H9 (cell line): ENCODE results near the gene ESPNL. TPM values are rescaled to one million over a fixed set of nuclear protein-coding genes. Genes with fewer than 3 reads are reported as not detected.

Source experiments
- DNase-seq: peaks from one replicate; pipeline ENCODE4 v3.0.0-alpha.2; 2017
- H2AFZ ChIP-seq: one replicate; pipeline ENCODE4 v1.6.1; 2013; ENCODE audit warnings: mild to moderate bottlenecking, low read length, control low read depth, moderate library complexity
- H2AK5ac ChIP-seq: 2 replicates; pipeline ENCODE4 v1.6.1; 2013; ENCODE audit warnings: low read length, control low read depth, mixed read lengths; ENCODE audit not compliant: insufficient read length
- H2BK120ac ChIP-seq: one replicate; pipeline ENCODE4 v1.6.1; 2013; ENCODE audit warnings: low read depth, mild to moderate bottlenecking, low read length, control low read depth, inconsistent platforms; ENCODE audit not compliant: poor library complexity, severe bottlenecking
- H2BK12ac ChIP-seq: 2 replicates; pipeline ENCODE4 v1.6.1; 2013; ENCODE audit warnings: low read length, control low read depth, mixed read lengths, low read depth; ENCODE audit not compliant: insufficient read length
- H2BK15ac ChIP-seq: 2 replicates; pipeline ENCODE4 v1.6.1; 2013; ENCODE audit warnings: low read depth, low read length, control low read depth
- H2BK20ac ChIP-seq: one replicate; pipeline ENCODE4 v1.6.1; 2013; ENCODE audit warnings: low read depth, mild to moderate bottlenecking, low read length, control low read depth, inconsistent platforms; ENCODE audit not compliant: poor library complexity, severe bottlenecking
- H2BK5ac ChIP-seq: 2 replicates; pipeline ENCODE4 v1.6.1; 2013; ENCODE audit warnings: low read length, control low read depth, mixed read lengths; ENCODE audit not compliant: insufficient read length
- H3K14ac ChIP-seq: 2 replicates; pipeline ENCODE4 v1.6.1; 2013; ENCODE audit warnings: low read length, control low read depth; ENCODE audit not compliant: insufficient read depth
- H3K18ac ChIP-seq: 2 replicates; pipeline ENCODE4 v1.6.1; 2013; ENCODE audit warnings: low read depth, mild to moderate bottlenecking, mixed read lengths, low read length, control low read depth; ENCODE audit not compliant: insufficient read length
- H3K23ac ChIP-seq: 2 replicates; pipeline ENCODE4 v1.6.1; 2013; ENCODE audit warnings: low read length, control low read depth, mixed read lengths, low read depth; ENCODE audit not compliant: insufficient read length
- H3K23me2 ChIP-seq: 2 replicates; pipeline ENCODE4 v1.6.1; 2013; ENCODE audit warnings: low read depth, mild to moderate bottlenecking, mixed read lengths, low read length, control low read depth; ENCODE audit not compliant: insufficient read length, poor library complexity, severe bottlenecking
- H3K27ac ChIP-seq: 2 replicates; pipeline ENCODE4 v1.5.1; 2013; ENCODE audit warnings: low read length, control low read depth, mixed read lengths, low read depth; ENCODE audit not compliant: insufficient read length
- H3K27me3 ChIP-seq: 2 replicates; pipeline ENCODE4 v1.6.1; 2013; ENCODE audit warnings: low read length, control low read depth, inconsistent platforms; ENCODE audit not compliant: insufficient read depth
- H3K4ac ChIP-seq: 2 replicates; pipeline ENCODE4 v1.6.1; 2013; ENCODE audit warnings: low read depth, mild to moderate bottlenecking, control low read depth, inconsistent platforms, low read length, moderate library complexity
- H3K4me1 ChIP-seq: 2 replicates; pipeline ENCODE4 v1.6.1; 2013; ENCODE audit warnings: low read length, control low read depth, inconsistent platforms; ENCODE audit not compliant: insufficient read depth
- H3K4me2 ChIP-seq: 2 replicates; pipeline ENCODE4 v1.6.1; 2013; ENCODE audit warnings: low read length, control low read depth, mixed read lengths; ENCODE audit not compliant: insufficient read length, insufficient read depth
- H3K56ac ChIP-seq: 2 replicates; pipeline ENCODE4 v1.6.1; 2013; ENCODE audit warnings: low read depth, mild to moderate bottlenecking, mixed read lengths, low read length, control low read depth; ENCODE audit not compliant: insufficient read length
- H3K79me1 ChIP-seq: 2 replicates; pipeline ENCODE4 v1.6.1; 2013; ENCODE audit warnings: low read depth, mild to moderate bottlenecking, moderate library complexity, low read length, control low read depth, inconsistent platforms; ENCODE audit not compliant: insufficient read depth, poor library complexity, severe bottlenecking
- H3K79me2 ChIP-seq: 2 replicates; pipeline ENCODE4 v1.6.1; 2013; ENCODE audit warnings: low read length, control low read depth, inconsistent platforms; ENCODE audit not compliant: insufficient read depth
- H3K9ac ChIP-seq: 2 replicates; pipeline ENCODE4 v1.6.1; 2013; ENCODE audit warnings: low read length, control low read depth, mixed read lengths; ENCODE audit not compliant: insufficient read length; ENCODE audit errors: extremely low read depth
- H3K9me3 ChIP-seq: one replicate; pipeline ENCODE4 v1.6.1; 2013; ENCODE audit warnings: low read depth, low read length, inconsistent platforms; ENCODE audit not compliant: control insufficient read depth
- H3T11ph ChIP-seq: one replicate; pipeline ENCODE4 v1.6.1; 2013; ENCODE audit warnings: mild to moderate bottlenecking, low read length, control low read depth, inconsistent platforms
- H4K20me1 ChIP-seq: one replicate; pipeline ENCODE4 v1.6.1; 2013; ENCODE audit not compliant: control insufficient read depth, insufficient read length, insufficient read depth
- H4K5ac ChIP-seq: 2 replicates; pipeline ENCODE4 v1.6.1; 2013; ENCODE audit warnings: low read depth, mild to moderate bottlenecking, mixed read lengths, low read length, control low read depth; ENCODE audit not compliant: insufficient read length
- H4K8ac ChIP-seq: replicated peaks from 2 replicates; pipeline ENCODE4 v1.6.1; 2013; ENCODE audit warnings: low read length, control low read depth, mixed read lengths, low read depth; ENCODE audit not compliant: insufficient read length
- H4K91ac ChIP-seq: 2 replicates; pipeline ENCODE4 v1.6.1; 2013; ENCODE audit warnings: low read depth, mild to moderate bottlenecking, moderate library complexity, mixed read lengths, low read length, control low read depth; ENCODE audit not compliant: insufficient read length
- H3K27ac Mint-ChIP-seq, 3 experiments: 2 replicates in 2 of 3; 3 replicates in 1 of 3; pipeline ENCODE4 v1.8.0; 2020 to 2021; ENCODE audit warnings: mixed read lengths in 3 of 3, mild to moderate bottlenecking in 1 of 3, moderate library complexity in 1 of 3
- H3K27me3 Mint-ChIP-seq: 2 replicates; pipeline ENCODE4 v1.8.0; 2021; ENCODE audit warnings: low read depth, mild to moderate bottlenecking, moderate library complexity, mixed read lengths
- H3K36me3 Mint-ChIP-seq, 3 experiments: 2 replicates in 2 of 3; 3 replicates in 1 of 3; pipeline ENCODE4 v1.8.0; 2020 to 2021; ENCODE audit warnings: low read depth in 3 of 3, mixed read lengths in 3 of 3; ENCODE audit not compliant: insufficient read depth in 1 of 3
- H3K4me1 Mint-ChIP-seq, 2 experiments: 2 replicates each; pipeline ENCODE4 v1.8.0; 2020; ENCODE audit warnings: mixed read lengths in 2 of 2
- H3K4me3 Mint-ChIP-seq, 2 experiments: 2 replicates in 1 of 2; 3 replicates in 1 of 2; pipeline ENCODE4 v1.8.0; 2020 to 2021; ENCODE audit warnings: mild to moderate bottlenecking in 2 of 2, mixed read lengths in 2 of 2, moderate library complexity in 1 of 2
- H3K9me3 Mint-ChIP-seq, 2 experiments: 2 replicates in 1 of 2; 3 replicates in 1 of 2; pipeline ENCODE4 v1.8.0; 2020; ENCODE audit warnings: mild to moderate bottlenecking in 2 of 2, mixed read lengths in 2 of 2, moderate library complexity in 1 of 2
- CTCF ChIP-seq: fragments of 200-600 bp; sonication (generic); conservative IDR thresholded peaks from 3 replicates; pipeline ENCODE4 v1.8.0; 2021; ENCODE audit warnings: antibody characterized with exemption, mild to moderate bottlenecking
- WGBS: extraction: QIAGEN DNeasy Blood & Tissue Kit; methylation state at CpG from one replicate; pipeline ENCODE4 v1.1.7; 2013; ENCODE audit warnings: missing lambda C conversion rate, low lambda C conversion rate, mixed read lengths; ENCODE audit not compliant: insufficient read length; ENCODE audit errors: extremely low coverage; 5-methylcytosine and 5-hydroxymethylcytosine counted together
- total RNA-seq: library from RNA; stranded (reverse); gene quantifications from 2 replicates; pipeline ENCODE4 v1.2.1, GENCODE V29; 2021

ESPNL gene
- total RNA-seq, 1 experiment from 2014 or later: 0.17 TPM

GRCh38 chr2:238136820-238137537 is 36.8 kb downstream of the ESPNL start:
- Histone ChIP-seq H4K20me1 (peaks cover 2% of the 10 kb centered on the region), H3T11ph (no peak overlapping the region), H3K79me2 (no peaks in the 10 kb centered on the region), H3K27me3 (no peaks in the 10 kb centered on the region), H2BK20ac (no peak overlapping the region), H4K91ac (no peak overlapping the region), H3K27ac (no peak overlapping the region), H4K5ac (no peak overlapping the region), H3K79me1 (no peaks in the 10 kb centered on the region), H2AFZ (no peak overlapping the region), H2BK12ac (no peak overlapping the region), H3K56ac (no peak overlapping the region), H3K4me2 (no peak overlapping the region), H4K8ac (no peak overlapping the region), H2BK15ac (no peak overlapping the region), H2BK120ac (no peak overlapping the region), H3K4me1 (no peaks in the 10 kb centered on the region), H3K23me2 (no peaks in the 10 kb centered on the region), H3K23ac (no peak overlapping the region), H3K4ac (no peak overlapping the region), H2BK5ac (no peak overlapping the region), H3K9me3 (no peaks in the 10 kb centered on the region), H3K9ac (no peak overlapping the region), H3K14ac (no peak overlapping the region), H3K18ac (no peak overlapping the region), H2AK5ac (no peak overlapping the region)
- Mint-ChIP-seq H3K9me3 (no peaks in the 10 kb centered on the region), H3K27me3 (no peaks in the 10 kb centered on the region; the same call in 1 of the 2 replicates), H3K4me3 (no peak overlapping the region), H3K27ac (no peak overlapping the region), H3K4me1 (no peaks in the 10 kb centered on the region), H3K36me3 (no peaks in the 10 kb centered on the region)
- no CpG with 5 or more reads among the region's 14 CpGs for WGBS
- no peak for DNase-seq
- TF ChIP-seq CTCF: no peak
